T-helper 1 cell (primary cell): ENCODE results near the gene ZG16B.

Experiments
- DNase-seq, 5 donors: peaks; one replicate each; pipeline ENCODE4 v3.0.0-alpha.2; 2012 to 2020

The ZG16B gene

DNA sequence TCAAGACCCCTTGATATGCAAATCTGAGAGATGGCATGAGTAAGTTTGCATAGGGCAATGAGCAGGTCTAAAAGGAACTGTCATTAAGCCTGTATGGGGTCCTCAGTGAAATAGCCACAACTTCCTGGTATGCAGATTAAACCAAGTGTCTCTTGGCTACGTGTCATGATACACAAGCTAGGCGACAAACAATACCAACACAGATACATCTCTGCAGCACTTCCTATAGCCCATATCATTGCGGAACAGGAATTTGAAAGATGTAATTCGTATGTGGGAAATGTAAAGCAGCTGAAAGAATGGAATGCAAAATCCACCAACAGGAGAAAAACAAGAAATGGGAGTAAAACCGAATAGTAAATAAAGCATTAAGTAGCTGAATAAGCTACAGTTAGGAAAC lies 15.0 kb downstream of the ZG16B start:
- DNase-seq: no peak

DNA sequence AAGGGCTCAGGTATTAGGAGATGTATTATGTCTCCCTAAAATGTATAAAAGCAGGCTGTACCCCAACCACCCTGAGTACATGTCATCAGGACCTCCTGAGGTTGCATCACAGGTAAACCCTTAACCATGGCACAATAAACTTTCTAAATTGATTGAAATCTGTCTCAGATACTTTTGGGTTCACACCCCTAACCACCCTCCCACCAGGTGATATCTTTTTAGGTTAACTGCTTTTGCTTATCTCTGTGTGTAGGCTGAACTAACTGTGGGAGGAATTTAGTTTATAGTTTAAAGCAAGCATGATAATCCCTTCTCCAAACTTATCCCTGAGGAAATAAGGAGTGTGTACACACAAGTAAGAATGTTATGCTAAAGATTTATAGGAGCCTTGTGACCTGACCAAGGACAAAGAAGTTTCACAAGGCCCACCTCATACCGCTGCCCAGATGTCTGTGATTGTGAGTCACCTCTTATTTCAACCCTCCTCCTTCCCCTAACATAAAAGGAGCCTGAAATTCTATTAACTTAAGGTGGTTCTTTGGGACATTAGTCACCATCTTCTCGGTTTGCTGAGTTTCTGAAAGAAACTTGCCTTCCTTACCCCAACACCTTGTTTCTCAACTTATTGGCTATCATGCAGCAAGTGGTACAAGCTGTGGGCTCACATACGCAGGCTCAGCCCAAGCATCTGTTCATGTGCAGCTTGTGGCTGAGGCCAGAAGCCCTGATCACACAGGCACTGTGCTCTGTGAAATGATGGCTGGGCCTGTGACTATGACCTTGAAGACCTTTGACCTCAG lies 16.6 kb downstream of the ZG16B start:
- no peak for DNase-seq

DNA sequence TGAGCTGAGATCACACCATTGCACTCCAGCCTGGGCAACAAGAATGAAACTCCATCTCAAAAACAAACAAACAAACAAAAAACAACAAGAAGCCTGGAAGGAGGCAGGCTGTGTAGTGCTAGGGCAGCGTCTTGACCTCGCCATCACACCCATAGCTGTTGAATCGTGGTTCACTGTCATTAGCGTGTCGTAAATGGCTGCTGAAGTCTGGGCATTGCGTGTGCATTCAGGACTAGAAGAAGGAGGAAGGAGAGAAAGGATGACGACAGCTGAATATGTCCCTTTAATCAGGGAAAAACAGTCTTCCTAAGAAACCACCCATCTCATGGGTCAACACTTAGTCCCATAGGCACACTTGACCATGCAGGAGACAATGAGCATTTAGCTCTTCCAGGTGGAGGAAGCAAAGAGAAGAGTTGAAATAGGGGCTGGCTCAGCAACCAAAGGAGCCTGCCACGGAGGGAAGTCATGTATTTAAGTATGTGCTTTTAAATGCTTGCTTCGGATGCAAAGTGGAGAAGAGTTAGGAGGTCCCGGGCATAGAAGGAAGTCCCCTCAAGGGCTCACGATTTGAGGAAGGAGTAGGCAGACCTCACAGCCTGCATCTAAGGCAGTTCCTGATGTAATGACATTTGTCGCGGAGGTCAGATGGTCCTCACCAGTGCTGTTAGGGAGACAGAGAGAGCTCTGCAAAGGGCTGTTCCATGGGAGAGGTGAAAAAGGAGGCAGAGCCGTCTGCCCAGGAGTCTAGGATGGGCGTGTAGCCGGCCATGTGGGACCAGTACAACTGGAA lies 19.0 kb downstream of the ZG16B start:
- no peak for DNase-seq

DNA sequence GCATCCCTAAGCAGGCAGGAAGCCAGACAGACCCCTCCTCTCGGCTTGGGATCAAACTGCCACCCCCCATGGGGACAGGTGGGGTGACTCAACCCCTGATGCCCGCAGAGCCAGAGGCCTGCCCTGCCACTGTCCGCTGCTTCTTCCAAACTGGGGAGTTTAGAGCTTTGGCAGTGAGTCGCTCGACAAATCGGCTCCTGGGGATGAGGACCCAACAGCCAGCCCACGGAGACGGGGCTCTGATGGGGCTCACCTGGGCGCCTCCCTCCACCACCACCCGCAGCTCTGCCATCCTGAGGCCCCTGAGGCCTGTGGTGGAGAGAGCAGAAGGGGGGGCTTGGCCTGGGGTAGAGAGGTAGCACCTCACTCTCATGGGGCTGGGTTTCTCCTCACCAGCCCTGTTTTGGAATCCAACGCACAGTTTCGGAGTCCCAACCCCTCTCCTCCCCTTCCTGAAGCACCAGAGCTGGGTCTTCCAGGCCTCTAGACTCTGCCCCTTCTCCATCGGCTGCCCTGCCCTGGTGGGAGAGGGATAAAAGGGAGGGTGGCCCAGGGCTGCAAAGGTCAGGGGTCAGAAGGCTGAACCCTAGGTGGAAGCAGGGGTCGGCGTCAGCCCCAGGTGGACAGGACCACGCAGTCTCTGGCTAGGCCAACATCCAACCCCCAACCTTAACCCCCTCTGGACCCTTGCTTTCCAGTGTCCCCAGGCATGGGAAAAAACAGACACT lies 22.1 kb downstream of the ZG16B start:
- no peak for DNase-seq

DNA sequence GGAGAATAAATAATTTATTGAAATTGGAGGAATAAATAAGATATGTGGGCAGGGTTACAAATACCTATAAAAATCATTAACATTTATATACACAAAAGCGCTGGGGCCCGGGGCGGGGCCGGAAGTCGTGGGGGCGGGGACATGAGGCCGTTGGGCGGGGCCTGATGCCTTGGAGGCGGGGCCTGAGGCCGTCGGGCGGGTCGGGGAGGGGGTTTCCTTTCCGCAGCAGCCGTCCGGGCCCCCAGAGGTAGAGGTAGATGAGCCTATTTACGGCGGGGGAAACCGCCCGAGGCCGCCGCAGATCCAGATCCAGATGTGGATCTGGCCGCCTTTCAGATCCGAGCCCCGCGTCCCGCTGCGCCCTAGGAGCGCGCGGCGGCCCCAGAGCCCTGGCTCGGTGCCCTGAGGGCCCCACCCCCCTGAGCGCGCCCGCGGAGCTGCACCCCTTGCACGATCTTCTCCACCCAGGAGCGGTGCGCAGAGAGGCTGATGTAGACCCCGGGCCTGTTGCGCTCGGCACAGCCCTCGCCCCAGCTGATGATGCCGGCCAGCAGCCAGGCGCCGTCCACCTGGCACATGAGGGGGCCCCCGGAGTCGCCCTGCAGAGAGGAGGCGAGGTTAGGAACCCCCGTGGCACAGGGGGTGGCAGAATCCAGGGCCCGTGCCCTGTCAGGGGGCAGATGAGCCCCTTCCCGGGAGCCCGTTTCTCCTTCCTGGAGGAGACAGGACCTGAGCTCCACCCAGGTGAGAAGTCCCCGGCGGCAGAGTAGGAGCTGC lies 22.8 kb downstream of the ZG16B start:
- DNase-seq: no peak

DNA sequence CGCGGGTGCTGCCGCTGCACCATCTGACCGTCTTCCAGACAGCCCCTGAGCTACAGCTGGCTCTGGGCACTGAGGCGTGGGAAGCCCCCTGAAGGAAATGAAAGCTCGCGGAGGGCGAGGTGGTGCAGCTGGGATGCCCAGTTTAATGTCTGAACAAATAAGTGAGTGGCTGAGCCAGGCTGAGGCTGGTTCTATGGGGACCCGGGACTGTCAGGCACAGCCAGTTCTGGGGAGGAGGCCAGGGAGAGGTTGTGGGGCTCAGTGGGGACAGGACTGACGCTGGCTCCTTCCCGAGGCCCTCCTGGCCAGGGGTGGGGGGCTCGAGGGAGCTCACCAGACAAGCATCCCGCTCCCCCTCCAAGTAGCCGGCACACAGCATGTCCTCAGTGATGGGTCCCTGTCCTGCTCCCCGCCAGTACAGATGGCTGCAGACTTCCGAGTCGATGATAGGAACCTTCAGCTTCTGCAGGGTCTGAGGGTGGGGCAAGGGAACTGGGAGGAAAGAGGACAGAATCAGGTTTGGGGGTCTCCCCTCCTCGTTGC lies 23.5 kb downstream of the ZG16B start:
- DNase-seq: no peak

DNA sequence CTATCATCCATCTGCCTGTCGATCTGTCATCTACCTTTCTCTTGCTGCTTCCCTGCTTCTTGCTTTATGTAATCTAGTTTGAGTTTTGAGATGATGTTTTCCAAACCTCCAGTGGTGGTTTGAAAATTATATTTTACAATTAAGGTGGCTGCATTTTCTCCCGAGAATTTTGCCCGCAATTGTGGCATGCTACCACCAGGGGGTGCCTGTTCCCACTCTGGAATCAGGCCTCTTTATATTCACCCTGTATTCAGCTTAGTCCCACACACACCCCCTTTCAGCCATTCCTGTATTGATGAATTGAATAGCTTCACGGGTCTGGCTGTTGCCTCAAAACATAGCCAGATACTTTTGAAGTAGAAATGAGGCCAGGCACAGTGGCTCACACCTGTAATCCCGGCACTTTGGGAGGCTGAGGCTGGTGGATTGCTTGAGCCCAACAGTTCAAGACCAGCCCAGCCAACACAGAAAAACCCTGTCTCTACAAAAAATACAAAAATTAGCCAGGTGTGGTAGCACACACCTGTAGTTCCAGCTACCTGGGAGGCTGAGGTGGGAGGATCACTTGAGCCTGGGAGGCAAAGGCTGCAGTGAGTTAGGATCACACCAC lies 24.7 kb downstream of the ZG16B start:
- DNase-seq: no peak

DNA sequence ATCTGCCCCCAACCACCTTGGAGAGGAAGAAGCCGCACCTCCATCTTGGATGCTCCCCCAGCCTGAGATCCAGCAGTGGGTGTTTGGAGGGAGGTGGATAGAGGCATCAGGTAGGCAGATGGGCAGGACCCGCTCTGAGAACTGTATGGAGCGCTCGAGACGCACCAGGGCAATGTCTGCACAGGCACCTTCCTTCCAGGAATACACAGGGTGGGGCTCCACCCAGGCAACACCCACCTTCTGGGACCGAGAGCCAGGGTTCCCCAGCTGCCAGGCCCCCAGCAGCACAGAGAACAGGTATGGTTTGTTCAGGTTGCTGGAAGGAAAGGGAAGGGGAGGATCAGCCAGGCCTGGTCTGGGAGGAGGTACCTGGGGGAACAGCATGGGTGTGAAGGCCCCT lies 25.4 kb downstream of the ZG16B start:
- DNase-seq: no peak

DNA sequence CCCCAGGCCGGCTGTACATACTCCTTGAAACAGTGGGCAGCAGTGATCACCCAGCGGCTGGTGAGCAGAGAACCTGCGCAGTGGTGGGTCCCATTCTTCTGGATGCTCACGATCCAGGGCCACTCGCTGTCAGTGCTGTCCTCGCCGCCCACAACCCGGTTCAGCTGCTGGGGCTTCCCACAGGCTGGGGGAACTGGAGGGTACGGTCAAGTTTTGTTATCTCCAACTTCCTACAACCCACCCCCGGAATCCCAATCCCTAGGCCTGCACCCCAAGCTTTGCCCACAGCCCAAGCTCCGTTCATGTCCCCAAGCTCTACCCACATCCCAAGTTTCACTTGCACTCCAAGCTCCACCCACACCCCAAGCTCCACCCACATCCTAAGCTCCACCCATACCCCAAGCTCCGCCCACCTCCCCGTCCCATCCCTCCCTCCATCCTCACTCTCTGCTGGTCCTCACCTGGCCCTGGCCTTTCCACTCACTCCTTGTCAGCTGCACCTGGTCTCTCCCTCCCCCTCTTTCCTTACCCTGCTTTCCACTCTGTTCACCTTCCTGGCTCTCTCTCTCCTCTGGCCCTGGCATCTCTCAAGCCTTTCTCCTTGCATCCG lies 26.1 kb downstream of the ZG16B start:
- DNase-seq: no peak

DNA sequence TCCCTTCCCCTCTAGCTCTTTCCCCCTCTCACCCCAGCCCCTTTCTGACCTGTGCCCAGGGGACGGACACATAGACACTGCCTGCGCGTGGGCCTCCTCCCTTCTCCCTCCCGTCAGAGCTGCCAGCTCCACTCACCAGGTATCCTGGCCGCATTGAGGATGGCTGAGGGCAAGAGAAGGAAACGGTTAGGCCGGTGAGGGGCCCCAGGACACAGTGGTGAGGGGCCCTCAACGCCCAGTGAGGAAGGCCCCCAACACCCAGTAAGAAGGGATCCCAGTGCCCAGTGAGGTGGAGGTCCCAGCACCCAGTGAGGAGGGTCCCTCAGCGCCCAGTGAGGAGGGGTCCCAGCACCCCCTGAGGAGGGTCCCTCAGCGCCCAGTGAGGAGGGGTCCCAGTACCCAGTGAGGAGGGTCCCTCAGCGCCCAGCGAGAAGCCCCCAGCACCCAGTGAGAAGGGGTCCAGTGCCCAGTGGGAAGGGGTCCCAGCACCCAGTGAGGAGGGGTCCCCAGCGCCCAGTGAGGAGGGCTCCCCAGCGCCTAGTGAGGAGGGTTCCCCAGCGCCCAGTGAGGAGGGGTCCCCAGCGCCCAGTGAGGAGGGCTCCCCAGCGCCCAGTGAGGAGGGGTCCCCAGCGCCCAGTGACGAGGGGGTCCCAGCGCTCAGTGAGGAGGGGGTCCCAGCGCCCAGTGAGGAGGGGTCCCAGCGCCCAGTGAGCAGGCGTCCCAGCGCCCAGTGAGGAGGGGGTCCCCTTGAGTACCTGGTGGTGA lies 26.8 kb downstream of the ZG16B start:
- DNase-seq: no peak

DNA sequence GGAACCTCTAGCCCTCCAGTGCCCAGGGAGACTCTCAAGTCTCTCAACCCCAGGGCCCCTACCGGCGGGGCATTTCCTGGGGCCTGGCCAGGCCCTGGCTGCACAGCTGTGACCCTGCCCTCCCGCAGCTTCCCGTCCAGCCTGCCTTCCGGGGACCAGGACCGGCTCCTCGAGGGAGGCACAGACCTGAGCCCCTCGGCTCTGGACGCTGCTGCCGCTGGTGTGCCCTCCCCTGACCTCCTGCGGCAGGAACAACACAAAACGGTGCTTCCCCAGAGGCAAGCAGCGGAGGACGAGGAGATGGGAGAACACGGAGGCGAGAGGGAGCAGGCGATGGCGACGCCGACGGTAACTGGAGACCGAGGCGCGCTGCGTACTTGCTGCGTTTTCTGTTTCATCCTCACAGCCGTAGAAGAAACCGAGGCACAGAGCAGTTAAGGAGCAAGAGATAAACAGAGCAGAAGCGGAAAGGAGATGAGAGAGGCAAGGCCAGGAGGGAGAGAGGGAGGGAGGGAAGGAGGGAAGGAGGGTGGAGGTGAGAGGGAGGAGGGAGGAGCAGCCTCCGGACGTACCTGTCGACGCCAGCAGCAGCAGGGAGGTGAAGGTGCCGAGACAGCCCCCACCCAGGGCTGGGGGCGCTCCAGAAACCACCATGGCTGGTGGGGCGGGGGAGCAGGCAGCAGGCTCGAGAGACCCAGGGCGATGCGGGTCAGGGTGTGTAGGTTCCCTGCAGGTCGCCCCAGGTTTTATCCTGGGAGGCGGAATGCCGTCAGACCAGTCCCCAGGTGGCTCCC lies 27.5 kb downstream of the ZG16B start, which contains the start of gene PRSS22:
Gene PRSS22, minus strand, starts transcription at position 720 of the 794 bp plus-strand sequence. Its CDS starts 66 bp downstream, at position 654.
- DNase-seq: no peak

DNA sequence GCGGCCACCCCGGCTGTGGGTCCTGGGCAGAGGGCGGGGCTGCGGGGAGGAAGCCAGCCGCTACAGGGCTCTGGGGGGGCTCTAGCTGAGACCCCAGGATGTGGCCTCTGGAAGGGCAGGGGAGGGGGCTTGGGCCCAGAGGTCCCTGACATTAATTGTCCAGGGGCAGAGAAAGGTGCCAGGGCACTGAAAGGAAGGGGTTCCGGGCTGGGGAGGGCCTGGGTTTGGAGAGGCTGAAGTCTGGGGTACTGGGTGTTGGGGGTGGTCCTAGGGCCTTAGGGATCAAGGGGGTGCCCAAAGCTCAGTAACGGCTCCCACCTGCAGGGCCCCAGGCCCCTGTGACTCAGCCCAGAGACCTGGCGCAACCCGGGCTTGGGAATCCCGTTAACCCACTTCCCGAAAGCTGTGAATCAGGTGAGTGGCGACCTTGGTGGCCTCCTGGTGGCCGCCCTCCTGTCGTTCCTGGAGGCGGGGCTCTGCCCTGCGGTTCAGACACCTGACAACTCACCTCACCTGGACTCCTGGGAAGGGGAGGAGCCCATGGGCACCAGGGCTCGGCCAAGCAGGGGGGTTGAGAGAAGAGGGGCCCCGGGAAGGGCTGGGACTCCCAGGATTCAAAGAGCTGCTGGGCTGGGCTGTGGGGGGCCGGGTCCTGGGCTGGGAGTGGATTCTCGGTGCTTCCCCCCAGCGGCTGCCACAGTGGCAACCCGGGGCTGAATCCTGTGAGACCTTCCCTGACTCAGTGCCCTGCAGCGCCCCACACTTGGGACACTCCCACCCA lies 28.3 kb downstream of the ZG16B start:
- no peak for DNase-seq

DNA sequence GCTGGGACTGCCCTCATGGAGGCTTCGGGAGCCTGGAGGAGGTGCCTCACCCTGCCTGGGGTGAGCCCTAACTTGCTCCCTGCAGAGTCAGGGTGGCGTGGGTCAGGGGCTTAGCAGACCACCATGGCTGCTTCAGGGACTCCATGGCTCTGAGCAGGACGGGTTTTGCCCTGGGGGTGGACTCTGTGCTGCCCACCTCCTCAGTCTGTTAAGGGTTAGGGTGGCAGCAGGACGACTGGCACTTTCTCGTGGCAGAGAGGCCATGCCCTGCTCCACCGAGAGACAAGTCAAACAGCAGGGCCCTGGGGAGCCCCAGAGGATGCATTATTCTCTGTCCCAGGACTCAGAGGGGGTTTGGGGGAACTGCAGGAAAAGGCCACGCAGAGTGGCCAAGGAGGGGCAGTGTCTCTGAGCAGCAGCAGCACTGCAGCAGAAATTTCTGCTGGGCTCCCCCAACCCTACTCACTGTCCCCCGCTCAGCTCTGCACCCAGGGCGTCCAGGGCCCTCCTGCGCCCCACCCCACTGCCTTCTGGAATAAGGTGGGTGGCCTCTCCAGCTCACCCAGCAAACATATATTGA lies 29.7 kb downstream of the ZG16B start:
- no peak for DNase-seq

DNA sequence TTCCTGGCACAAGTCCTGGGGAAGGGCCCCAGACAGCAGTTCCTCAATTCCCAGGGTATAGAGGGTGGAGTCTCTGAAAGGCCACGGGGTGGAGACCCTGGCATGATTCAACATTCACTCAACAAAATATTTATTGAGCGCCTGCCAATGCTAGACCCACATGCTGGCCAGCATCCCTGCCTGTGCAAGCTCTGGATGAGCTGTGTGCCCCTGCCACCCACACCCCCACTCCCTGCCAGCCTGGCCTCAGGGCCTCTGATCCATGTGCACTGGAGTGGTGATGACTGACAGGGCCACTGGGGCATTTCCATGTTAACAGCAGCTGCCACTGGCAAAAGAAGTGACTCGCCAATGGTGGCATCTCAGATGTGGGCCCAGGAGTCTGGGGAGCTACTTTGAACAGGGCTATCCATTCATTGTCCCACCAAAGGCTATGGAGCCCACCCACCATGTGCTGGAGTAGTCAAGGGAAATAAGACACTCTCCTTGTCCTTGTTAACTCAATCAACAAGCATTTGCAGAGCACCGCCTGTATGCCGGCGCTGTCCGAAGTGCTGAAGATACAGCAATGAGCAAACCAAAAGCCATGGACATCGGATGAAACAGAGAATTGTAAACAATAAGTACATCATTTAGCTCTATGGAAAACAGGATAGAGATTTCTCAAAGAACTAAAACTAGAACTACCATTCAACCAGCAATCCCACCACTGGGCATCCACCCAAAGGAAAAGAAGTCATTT lies 30.9 kb downstream of the ZG16B start:
- no peak for DNase-seq

DNA sequence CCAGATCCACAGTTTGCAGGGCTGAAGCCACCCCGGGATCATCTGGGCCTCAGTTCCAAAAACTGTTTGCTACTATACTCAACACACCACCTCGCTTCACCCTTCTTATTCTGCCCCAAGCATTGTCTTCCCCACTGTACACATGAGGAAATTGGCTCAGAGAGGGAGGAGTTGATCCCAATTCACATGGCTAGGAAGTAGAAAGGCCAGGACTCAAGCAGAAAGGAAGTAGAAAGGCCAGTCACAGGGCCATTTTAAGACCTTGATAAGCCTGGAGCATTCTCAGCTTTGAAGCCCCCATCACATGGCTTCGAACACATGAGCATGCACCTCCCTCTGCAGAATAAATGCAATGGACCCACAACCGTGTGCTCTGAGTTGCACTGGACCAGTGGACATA lies 35.5 kb downstream of the ZG16B start:
- no peak for DNase-seq

DNA sequence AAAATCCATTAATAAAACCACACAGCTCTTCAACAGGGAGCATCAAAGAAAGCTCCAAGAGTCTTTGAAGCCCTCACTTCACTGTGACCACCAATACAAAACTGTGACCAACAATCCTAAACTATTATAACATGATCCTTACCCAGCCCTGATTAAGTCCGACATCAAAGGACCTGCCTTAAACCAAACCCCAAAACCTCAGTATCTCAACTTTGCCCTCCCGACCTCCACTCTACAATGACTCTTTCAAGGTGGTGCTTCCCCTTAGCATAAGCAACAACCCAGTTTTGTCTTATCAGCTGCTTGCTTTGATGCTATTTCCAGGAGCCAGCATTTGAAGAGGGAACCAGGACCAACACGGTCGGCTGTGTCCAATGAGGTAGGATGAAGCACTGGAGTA lies 36.3 kb downstream of the ZG16B start:
- DNase-seq: no peak

DNA sequence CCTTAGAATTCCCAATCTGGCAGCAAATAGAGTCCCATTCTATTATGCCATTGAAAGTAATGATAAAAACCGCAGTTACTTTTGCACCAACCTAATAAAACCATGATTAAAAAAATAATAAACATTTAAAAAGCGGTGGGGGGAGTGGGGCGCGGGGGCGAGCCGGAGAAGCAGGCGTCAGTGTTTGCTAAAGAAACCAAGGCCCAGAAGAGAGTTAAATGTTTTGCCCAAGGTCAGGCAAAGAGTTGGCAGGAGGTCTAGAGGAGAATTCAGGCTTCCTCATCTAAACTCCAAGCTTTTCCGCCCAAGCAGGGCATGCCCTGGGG lies 37.5 kb downstream of the ZG16B start:
- no peak for DNase-seq
